GM18909 (cell line): ENCODE results near the gene CACNA1B.
"Not testable (repeated sequence)": the region's sequence is repeated elsewhere in the genome, so short reads cannot be mapped to it uniquely, and the experiment has no call there.

ENCODE experiments used
- ATAC-seq: cut with Tn5 transposase; IDR thresholded peaks from one replicate; pipeline ENCODE4 v1.9.1; 2021; ENCODE audit warnings: mild to moderate bottlenecking; ENCODE audit not compliant: unreplicated experiment, poor library complexity

Gene CACNA1B

DNA sequence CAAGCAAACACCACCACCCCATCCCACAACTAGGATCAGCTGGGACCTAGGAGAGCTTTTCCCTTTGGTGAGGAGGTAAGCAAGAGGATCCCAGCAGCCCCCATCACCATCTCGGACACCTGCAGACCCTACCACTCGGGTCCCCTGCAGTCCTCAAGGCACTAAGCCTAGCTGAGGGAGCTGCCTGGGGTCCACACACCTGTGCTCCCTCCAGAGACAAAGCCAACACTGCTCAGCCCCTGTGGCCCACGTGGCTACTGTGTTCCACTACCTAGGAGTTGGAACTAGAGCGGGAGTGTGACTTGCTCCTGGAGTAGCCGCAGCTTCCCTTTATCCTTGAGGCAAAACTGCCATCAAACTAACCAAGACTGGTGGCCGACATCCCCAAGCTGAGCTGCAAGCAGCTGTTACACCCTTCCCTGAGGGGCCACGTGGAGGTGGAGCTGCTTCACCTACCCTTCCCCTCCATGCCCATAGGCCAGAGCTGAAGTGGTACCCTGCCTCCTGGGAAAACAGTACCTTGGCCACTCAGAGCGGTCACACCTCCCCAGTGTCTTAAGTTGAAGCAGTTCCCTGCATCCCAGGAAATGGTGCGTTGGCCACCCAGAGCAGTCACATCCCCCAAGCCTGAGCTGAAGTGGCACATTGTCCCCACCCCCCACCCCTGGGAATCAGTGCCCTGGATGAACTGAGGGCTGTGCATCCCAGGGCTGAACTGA lies 205.5 kb downstream of the CACNA1B start:
- no peak for ATAC-seq

- no peak for ATAC-seq
These were observed 206.3 kb downstream of the CACNA1B start for GRCh38 chr9:138083873-138084272.

GRCh38 chr9:138085568-138085967 lies 208.0 kb downstream of the CACNA1B start:
- ATAC-seq = no peak

- ATAC-seq = not testable (repeated sequence)
These were observed 214.5 kb downstream of the CACNA1B start for GRCh38 chr9:138092057-138092456.

DNA sequence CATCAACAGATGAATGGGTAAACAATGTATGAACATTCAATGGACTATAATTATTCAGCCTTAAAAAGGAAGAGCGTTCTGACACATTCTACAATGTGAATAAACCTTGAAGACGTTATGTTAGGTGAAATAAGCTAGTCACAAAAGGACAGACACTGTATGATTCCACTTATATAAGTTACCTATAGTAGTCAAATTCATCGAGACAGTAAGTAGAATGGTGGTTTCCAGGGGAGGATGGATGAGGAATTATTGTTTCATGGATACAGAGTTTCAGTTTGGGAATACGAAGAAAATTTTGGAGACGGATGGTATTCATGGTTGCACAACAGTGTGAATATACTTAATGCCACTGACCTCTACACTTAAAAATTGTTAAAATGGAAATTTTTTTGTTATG lies 216.4 kb downstream of the CACNA1B start:
- ATAC-seq = no peak

DNA sequence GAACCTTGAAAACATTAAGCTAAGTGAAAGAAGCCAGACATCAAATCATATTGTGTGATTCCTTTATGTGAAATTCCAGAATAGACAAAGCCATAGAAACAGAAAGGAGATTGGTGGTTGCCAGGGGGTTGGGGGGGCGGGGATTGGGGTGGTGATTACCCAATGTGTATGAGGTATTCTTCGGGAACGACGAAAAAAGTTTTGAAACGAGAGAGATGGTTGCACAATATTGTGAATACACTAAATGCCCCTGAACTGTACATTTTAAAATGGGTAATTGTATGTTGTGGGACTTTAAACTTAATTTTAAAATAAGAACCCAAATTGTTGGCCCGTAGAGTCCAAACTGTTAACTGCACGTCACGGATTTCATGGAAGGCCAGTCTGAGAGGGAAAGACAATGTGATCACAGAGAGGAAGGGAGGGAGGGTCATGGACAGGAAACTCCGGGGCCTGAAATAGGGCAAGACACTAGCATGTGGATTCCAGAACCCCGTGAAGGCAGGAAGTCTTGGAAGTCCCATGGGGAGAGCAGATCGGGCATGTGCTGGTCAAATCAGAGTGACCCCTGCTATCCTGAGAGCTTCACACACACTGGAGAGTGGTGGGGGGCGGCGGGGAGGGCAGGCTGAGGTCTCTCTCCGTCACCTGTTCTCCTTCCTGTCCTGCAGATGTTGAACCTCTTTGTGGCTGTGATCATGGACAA lies 218.4 kb downstream of the CACNA1B start:
- ATAC-seq = no peak

- no peak for ATAC-seq
These were observed 218.9 kb downstream of the CACNA1B start for GRCh38 chr9:138096519-138096845.

DNA sequence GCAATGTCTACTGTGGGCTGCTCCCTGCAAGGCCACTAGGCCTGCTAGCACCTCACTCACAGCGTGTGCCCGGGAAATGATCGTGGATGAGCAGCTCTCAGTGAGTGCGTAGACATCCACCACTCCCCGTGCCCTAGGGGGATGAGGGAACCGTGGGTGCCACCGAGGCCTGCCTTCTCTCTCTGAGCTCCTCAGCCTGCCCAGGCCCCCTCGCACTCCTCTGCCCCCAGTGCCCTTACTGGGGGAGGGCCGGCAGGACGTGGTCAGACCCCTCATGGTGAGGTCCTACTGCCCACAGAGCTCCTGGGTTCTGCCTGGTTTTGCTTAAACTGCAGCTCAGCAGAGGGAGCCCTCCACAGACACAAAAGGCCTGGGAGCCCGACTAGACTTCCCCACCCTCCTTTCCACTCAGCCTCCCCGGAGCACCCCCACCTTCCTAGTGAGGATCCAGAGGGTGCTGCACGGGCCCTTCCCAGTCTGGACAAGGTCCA lies 220.0 kb downstream of the CACNA1B start:
- ATAC-seq = no peak

- no peak for ATAC-seq
These were observed 220.7 kb downstream of the CACNA1B start for GRCh38 chr9:138098116-138098907.

DNA sequence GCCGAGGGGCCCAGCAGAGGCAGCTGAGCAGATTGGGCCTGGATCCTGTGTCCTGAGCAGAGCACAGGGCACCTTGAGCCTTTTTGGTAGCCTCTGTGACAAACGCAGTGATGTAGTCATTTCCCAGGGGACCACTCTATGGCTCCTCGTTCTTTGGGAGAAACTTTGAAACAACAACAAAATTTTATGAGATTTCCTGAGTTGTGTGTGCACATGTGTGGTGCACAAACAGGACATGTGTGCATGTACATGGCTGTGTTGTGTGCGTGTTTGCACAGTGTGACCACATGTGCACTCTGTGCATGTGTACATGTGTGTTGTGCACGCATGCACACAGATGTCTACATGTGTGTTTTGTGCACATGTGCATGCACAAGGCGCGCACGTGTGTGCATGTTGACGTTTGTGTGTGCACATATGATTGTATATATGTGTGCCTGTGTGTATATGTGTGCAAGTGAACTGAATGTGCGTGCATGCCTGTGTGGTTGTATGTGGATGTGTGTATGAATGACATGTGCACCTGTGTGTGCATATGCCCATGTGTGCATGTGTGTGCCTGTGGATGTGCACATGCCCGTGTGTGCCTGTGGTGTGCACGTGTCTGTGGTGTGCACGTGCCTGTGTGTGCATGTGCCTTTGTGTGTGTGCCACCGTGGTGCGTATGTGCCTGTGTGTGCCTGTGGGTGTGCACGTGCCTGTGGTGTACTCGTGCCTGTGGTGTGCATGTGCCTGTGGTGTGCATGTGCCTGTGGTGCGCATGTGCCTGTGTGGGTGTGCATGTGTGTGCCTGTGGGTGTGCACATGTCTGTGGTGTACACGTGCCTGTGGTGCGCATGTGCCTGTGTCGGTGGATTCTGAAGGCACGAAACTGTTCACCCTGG lies 221.6 kb downstream of the CACNA1B start:
- no peak for ATAC-seq

- no peak for ATAC-seq
These were observed 222.4 kb downstream of the CACNA1B start for GRCh38 chr9:138099803-138100598.

DNA sequence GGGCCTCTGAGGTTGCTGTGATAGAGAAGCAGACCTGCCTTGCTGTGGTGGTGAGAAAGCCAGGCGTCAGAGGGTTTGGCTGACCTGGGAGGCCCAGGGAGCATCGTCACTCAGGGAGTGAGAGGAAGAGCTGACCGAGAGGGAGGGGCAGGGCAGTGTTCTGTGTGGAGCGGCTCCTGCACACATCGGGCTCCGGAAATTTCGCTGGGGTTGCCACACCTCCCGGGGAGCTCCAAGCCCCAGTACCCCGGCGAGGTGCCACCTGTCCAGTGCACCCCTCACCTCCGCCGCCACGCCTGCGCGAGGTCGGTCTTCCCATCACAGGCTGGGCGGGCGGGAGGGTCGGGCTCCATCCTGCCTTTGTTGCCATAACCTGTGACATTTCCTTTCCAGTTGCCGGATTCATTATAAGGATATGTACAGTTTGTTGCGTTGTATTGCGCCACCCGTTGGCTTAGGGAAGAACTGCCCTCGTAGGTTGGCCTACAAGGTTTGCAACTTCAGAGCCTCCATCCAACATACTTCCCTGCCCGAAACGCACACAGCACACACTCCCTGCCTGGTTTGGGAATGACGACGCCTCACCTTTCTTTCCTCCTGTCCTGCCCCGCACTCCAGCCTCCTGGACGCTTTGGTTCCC lies 223.2 kb downstream of the CACNA1B start:
- no peak for ATAC-seq

DNA sequence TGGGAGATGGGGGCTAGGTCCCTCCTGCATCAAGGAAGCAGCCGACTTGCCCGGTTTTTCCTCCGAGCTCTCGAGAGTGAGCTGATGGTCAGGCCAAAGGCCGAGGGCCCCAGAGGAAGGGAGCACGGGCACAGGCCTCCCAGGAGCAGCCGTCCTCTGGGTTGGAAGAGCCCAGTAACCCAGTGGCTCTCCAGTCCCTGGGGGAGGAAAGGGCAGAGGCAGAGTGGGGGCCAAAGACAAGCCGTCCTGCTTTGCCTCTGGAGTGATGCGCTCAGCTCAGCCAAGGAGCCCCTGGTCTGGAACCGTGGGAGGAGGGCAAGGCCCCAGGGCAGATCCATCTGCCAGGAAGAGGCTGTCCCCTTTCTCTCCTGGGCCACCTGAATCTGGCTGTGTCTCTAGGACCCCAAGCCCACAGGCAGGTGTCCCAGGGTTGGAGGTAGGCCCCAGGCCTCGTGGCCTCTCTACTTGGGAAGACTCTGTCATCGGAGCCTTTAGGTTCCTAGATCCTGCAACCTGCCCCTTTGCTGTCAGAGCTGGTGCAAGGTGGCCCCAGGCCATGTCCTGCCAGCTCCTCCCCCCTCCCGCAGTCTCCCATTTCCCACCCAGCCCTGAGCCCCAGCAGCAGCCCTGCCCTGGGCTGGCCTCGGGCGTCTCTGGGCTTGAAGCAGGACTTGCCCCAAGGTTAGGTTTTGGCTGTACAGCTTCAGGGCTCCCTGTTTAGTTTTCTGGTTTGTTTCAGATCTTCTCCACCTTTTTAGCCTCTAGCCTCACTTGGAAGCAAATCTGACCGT lies 224.1 kb downstream of the CACNA1B start:
- ATAC-seq = no peak

DNA sequence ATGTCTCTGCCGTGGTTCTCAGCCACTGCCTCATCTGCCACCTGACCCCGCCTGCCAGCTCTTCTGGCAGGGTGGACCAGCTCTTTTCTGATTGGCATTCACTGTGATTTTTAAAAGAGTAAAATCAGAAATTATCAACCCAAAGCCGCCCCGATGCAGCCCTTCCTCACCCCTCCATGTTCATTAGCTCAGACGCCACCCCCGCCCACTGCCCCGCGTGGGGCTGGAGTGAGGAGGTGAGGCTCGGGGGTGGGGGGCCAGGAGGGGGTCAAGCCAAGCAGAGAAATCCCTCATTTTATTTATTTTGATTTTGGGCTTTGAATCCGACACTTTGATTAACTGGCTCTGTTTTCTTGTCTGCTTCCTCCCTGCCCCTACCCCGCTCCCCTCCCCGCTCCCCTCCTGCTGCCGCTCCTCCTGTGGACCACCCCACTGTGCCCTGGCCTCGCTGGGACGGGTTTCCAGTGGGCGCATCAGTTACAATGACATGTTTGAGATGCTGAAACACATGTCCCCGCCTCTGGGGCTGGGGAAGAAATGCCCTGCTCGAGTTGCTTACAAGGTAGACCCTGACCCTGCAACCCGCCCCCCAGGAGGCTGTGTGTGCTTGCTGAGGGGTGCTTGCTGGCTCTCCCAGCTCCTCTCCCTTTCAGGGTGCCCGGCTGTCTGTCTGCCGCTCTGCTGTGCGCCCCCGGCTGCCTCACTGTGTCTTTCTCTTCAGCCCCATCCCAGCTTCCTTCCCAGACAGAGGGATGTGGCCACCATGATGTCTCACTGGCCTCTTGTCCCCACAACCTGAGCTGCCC lies 224.9 kb downstream of the CACNA1B start:
- ATAC-seq = no peak

DNA sequence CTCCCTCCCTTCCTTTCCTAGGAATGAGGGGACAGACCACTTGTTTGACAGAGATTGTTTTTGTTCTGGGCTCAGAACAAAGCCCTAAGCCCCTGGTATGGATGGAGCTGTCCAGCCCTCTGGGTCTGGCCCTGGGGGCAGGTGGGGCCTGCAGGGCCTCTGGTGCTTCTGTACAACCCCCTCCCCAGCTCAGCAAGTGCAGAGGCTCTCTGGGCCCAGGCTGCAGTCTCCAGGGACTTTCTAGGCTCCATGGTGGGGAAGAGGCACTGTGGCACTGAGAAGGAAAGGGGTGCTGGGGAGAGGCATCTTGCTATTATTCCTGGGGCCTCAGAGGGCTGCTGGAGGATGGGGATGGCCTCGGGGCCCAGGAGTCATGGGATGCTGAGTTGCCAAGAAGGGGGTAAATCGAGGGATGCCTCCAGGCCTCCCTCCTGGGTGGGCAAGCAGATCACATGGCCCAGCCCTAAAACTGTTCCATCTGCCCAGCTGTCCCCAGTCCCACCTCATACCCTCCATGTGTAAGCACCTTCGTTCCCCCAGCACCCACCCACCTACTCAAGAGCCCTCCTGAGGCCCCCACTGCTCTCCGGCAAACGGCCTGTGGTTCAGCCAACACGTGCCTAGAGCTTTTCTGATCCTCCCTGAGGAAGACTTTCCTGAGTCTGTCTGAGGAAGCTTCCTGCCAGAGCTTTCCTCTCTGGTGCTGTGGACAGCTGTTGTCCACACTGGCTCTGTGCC lies 225.7 kb downstream of the CACNA1B start:
- ATAC-seq = no peak

DNA sequence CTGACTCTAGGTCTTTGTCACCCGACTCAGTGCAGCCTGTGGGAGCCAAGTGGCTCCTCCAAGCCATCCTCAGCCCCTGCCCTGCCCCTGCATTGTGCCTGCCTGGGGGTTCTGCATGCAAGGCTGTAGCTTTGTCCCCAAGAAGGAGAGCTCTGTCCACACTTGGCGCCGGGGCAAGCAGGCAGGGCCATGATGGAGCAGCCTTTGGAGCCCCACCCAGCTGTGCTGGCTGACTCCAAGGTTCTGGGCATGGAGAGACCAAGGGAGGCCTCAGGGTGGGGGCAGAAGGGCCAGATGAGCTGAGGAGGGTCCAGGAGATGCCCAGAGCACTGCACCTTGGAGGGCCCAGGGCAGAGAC lies 226.2 kb downstream of the CACNA1B start:
- ATAC-seq = no peak
